ENCODE measurements around the gene SLC28A3.
"Not testable (repeated sequence)": the region's sequence is repeated elsewhere in the genome, so short reads cannot be mapped to it uniquely, and the experiment has no call there.

SLC28A3 gene, protein sequence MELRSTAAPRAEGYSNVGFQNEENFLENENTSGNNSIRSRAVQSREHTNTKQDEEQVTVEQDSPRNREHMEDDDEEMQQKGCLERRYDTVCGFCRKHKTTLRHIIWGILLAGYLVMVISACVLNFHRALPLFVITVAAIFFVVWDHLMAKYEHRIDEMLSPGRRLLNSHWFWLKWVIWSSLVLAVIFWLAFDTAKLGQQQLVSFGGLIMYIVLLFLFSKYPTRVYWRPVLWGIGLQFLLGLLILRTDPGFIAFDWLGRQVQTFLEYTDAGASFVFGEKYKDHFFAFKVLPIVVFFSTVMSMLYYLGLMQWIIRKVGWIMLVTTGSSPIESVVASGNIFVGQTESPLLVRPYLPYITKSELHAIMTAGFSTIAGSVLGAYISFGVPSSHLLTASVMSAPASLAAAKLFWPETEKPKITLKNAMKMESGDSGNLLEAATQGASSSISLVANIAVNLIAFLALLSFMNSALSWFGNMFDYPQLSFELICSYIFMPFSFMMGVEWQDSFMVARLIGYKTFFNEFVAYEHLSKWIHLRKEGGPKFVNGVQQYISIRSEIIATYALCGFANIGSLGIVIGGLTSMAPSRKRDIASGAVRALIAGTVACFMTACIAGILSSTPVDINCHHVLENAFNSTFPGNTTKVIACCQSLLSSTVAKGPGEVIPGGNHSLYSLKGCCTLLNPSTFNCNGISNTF

DNA sequence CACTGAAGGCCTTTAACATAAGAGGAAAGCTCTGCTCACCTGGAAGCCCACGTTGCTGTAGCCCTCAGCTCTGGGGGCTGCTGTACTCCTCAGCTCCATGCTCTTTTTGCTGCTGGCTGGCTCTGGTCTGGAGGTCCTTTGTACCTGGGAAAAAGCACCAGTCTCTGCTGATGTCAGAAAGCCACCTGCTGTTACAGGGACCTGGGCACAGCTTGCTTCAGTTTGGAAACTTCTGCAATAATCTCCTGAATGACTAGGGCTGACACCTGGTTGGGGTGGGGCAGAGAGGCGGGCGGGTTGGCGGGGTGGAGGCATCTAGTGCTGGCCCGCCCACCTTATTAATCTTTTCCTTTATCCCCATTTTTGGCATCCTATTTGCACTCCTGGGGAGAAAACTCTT, at the start of gene SLC28A3:
TSS of gene SLC28A3 (minus strand) at position 224 of the 400 bp plus-strand sequence. CDS start at position 99, 125 bp downstream.
- no peak for DNase-seq

DNA sequence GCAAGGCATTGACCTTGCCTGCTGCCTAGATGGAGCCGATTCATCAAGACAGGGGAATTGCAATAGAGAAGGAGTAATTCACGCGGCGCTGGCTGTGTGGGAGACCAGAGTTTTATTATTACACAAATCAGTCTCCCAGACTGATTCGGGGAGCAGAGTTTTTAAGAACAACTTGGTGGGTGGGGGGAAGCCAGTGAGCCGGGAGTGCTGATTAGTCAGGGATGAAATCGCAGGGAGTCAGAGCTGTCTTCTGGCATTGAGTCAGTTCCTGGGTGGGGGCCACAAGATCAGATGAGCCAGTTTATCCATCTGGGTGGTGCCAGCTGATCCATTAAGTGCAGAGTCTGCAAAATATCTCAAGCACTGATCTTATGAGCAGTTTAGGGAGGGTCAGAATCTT, 49.7 kb upstream of the SLC28A3 start:
- DNase-seq: not testable (repeated sequence)

DNA sequence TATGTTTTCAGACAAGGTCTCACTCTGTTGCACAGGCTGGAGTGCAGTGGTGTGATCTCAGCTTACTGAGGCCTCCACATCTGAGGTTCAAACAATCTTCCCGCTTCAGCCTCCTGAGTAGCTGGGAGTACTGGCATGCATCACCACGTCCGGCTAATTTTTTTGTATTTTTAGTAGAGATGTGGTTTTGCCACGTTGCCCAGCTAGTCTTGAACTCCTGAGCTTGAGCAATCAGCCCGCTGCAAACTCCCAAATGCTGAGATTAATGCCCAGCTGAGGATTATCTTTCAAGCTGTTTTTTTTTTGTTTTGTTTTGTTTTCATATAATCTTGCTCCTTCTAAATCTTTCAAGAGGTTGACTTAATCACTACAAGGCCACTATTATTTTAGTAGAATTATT, 47.3 kb upstream of the SLC28A3 start:
- no peak for DNase-seq

DNA sequence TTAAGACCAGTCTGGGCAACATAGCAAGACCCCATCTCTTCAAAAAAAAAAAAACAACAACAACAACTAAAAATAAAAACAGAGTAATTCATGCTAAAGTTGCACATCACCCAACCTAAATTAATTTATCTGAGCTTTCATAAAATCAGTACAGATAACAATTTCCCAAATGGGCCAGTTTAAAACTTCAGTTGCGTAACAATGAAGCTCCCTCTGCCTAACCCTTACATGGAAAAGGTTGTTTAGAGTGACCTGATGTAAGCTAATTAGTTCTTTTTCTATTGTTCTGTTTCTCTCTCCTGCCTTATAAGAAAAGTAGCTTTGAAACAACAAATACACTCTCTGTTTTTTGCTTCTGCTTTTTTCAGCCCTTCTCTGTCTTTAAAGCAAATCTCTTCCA, 46.2 kb upstream of the SLC28A3 start:
- no peak for DNase-seq

DNA sequence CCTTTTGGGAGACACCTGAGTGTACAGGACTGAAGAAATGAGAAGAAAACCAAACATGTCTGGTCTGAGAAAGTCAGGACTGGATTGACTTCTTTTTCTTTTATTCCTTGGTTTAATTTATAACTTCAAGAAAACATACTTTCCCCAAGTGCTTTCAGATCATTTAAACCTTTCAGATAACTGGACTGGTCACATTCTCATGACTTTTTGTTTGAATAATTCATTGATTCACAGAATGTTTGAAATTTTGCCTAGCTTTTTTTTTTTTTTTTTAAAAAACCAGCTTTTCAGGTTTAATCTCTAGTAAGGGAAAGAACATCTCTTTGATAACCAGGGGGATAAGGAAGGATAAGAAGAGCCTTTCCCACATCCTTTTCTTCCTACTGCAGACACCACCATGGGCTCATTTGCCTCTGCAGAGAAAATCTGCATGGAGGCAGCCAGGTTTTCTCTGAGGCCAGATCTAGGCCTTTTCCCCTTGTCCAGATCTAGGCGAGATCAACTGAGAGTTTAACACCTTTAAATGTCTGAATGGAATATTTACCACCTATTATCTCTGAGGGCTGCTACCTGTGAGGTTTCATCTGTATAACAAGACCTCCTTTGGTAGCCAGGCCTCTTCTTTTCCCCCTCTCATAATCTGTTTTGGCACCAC, 45.0 kb upstream of the SLC28A3 start:
- DNase-seq: no peak

DNA sequence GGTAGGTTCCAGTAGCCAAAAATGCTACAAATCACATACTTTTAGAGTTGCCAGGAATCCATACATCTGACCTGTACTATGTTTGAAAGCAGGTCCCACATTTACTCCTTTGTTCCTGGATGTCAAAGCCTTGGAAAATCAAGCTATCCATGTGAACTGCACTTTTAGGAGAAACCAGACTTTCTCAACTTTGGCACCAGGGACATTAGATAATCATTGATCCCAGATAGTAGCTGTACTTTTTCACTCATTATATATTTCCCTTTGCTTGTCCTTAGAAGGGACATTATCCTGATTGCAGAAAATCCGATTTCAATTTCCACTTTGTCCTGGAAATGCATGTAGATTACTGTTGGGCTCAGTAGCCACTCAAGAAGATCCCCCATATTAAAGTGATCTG, 44.1 kb upstream of the SLC28A3 start:
- no peak for DNase-seq

DNA sequence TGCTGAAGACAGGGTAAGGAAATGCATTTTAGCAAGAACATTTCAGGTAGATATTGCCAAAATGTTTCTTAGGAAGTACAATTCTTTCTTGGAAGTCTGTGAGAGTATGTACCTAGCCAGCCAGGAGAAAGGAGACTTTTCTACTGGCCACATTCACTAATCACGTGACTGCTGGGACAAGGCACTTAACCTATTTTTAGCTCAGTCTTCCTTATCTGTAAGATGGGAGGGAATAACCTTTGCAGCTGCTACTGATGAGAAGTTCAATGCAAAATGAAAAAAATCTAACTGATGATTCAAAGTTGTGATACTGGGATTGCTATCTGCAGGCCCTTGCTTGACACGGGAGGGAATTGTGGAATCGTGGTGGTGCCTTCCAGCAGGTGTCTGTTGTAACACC, 42.6 kb upstream of the SLC28A3 start:
- no peak for DNase-seq

DNA sequence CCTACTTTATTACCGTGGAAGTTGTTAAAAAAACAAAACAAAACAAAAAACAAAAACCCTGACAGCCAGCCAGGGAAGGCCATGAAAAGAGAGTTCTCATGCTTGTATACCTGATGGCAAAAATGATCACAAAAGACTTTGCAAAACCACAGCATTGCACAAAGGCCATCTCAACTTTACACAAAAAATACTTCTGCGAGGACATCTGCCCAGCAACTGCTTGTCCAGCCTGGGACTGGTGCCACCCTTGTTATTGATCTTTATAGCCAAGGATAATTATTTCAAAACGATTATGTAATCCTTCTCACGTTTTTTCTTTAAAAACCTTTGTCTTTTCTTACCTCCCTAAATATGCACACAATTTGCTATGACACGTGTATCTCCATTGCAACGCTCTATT, 42.2 kb upstream of the SLC28A3 start:
- DNase-seq: no peak

DNA sequence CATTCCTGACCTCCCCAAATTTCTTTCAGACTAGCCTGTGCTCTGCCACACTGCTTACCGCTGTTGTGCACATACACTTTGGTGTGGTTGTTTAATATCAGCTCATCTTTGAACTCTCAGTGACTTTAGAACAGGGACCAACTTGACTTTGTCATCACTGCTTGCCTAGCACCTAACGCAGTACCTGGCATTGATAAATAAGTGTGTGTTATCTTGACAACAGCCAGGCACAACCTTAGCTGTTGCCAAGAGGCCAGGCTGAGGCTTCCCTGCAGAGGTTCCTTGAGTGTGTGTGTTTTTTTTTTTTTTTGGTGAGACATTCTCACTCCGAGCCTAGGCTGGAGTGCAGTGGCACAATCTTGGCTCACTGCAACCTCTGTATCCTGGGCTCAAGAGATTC, 41.0 kb upstream of the SLC28A3 start:
- no peak for DNase-seq

DNA sequence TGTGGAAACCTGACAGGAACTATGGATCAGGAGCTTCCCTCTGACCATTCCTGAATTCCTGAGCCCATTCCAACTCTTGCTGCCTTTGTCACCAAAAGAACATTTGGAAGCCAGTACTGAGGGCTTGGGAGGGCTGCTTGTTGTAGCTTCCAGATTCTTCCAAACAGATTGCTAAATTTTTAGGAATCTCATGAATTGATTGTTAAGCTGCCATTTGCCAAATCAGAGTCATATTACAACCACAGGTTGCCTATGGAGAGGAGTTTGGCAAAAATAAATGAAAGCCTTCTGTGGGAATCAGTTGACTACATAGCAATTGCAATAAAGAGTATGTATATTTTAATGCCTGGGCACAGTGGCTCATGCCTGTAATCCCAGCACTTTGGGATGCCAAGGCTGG, 39.2 kb upstream of the SLC28A3 start:
- no peak for DNase-seq

DNA sequence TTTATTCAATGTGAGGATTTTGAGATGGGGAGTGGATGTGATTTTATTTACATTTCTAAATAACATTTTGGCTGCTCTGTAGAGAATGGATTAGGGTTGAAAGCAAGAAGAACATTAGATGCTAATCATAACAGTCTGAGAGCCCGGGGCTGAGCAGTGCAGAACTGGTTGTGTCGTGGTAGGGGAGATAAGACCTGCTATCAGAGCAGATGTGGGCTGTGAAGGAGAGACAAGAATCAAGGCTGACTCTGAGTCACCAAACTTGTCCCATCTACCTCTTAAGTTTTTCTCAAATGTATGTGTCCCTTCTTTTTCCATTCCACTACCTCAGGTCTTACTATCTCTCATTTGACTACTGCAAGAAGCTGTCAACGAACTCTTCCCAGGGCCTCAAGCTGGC, 35.4 kb upstream of the SLC28A3 start:
- no peak for DNase-seq

DNA sequence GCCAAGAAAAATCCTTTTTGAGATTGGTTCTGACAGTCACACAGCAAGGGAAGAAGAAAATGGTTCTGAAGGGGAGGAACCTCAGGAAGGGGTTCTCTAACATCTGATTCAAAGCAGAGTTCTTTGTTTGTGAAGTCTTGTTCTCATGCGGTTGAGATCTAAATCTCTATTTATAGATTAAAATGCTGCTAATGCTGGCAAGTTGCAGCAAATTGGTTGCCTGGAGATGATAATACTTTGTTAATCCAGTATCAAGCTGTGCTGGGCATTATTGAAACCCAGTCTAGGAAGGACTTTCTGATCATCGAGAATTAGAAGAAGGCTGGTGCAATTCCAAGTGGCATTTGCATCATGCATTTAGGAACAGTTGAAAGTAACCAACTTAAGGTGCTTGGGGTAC, 34.0 kb upstream of the SLC28A3 start:
- DNase-seq: no peak

DNA sequence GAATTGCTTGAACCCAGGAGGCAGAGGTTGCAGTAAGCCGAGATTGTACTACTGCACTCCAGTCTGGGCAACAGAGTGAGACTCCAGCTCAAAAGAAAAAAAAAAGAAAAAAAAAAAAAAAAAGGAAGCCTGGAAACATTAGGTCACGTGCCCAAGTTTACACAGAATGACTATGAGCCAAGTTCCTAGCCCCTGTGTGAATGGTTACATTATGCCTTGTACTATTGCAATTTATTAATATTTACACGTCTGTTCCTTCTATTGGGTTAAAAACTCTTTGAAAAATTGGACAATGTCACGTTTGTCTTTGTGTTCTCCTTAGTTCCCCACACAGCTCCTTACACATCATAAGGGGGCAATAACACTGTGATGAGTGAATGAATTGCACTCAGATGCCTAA, 33.5 kb upstream of the SLC28A3 start:
- no peak for DNase-seq

DNA sequence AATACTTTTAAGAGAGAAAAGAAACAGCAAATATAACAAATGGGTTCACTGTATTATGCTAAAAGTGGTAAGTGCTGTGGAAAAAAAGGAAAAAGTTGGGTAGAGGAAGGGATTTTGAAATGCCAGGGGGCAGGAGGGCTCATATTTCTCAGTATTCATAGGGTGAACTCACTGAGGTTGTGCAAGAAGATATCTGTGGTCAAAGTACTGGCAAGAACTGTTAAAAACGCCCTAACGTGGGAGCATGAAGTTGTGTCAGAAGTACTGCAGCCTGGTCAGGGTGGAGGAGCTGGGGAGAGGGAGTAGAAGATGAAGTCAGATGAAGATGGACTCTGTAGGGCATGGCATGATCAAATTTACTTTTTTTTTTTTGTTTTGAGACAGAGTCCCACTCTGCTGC, 31.2 kb upstream of the SLC28A3 start:
- DNase-seq: no peak

DNA sequence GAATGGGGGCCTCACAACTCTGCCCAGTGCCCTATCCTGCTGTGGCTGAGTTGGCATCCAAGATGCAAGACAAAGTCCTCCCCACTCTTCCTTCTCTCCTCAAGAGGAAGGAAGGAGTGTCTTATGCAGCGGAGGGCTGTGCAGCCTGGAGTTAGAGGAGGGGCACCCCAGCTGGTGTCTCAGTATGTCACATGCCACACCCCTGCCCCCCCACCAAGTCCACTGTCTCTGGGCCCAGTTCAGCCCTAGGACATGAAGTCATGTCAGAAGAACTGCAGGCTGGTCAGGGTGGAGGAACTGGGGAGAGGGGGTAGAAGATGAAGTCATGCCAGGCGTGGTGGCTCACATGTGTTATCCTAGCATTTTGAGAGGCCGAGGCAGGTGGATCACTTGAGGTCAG, 28.0 kb upstream of the SLC28A3 start:
- DNase-seq: no peak

DNA sequence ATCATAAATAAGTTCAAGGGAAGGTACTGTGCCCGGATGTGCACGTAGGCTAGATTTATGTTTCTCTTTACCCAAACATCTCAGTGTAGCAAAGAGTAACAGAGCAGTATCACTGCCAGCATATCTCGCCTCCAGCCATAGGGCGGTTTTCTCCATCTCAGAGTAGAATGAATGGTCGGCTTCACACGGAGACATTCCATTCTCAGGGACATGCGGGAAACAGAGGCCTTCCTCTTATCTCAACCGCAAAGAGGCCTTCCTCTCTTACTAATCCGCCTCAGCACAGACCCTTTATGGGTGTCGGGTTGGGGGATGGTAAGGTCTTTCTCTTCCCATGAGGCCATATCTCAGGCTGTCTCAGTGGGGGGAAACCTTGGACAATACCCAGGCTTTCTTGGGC, 27.2 kb upstream of the SLC28A3 start:
- not testable (repeated sequence) for DNase-seq

DNA sequence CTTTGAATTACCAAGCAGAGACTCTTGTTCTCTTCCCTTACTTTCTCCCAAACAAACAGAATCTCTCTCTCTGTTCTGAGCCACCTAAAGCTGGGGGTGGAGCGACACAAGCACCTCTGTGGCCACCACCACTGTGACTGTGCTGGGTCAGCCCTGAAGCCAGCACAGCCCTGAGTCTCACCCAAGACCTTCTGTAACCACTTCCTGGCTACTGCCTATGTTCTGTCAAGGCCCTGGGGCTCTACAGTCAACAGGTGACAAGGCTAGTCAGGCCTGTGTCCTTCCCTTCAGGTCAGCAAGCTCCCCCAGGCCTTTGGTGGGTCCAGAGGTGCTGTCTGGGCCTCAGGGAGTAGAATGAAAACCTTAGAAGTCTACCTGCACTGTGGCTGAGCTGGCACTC, 26.1 kb upstream of the SLC28A3 start:
- no peak for DNase-seq

DNA sequence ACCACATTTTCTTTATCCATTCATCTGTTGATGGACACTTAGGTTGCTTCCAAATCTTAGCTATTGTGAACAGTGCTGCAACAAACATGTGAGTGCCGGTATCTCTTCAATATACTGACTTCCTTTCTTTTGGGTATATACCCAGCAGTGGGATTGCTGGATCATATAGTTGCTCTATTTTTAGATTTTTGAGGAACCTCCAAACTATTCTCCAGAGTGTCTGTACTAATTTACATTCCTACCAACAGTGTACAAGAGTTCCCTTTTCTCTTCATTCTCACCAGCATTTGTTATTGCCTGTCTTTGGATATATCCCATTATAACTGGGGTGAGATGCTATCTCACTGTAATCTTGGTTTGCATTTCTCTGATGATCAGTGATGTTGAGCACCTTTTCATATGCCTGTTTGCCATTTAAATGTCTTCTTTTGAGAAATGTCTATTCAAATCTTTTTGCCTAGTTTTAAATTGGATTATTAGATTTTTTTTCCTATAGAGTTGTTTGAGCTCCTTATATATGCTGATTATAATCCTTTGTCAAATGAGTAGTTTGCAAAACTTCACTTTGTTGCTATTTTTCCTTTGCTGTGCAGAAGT, 24.4 kb upstream of the SLC28A3 start:
- not testable (repeated sequence) for DNase-seq

DNA sequence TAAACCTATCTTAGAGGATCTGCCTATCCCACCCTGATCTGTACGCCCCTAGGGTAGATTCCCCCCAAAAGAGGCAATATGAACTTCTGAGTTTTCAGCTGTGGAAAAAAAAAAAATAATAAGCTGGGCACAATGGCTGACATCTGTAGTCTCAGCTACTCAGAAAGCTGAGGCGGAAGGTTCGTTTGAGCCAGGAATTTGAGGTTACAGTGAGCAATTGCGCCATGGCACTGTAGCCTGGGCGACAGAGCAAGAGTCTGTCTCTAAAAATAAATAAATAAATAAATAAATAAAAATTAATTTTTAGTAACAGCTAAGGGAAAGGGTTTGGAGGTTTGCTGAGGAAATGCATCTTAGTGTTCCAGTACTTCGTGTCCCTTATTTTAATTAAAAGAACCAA, 21.1 kb upstream of the SLC28A3 start:
- no peak for DNase-seq

DNA sequence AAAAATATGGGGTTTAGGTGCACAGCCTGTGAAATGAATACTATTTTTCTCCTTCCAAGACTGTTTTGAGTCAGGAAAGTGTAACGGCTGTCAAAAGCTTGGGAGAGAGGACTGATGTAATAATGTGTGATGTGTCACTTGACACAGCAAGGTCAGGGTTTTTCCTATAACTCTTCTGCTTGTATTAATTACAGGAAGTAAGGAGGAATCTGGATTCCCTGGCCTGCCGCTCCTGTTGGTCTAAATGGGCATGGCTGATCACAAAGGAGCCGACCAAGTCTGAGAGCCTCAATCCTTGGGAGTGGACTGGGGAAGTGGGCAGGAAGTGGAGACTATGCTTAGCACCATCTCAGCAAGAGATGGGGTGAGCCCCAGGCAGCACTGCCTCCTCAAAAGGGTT, 16.7 kb upstream of the SLC28A3 start:
- DNase-seq: no peak

DNA sequence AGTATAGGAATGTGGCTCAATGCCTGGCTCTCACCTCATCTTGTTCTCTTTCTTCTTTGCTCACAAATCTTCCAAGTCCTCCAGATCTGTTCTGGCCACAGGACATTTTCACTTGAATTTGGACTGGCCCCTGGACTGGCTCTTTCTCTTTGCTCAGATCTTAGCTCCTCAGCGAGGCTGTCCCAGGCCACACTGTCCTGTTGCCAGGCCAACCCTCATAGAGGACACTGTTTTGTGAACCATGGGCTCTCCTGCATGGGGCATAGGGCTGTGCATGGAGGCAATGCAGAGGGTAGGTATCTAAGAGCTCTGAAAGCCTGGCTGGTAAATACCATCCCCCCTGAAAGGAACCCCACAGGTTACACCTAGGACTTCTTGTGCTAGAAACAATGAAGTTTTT, 13.5 kb upstream of the SLC28A3 start:
- DNase-seq: no peak

DNA sequence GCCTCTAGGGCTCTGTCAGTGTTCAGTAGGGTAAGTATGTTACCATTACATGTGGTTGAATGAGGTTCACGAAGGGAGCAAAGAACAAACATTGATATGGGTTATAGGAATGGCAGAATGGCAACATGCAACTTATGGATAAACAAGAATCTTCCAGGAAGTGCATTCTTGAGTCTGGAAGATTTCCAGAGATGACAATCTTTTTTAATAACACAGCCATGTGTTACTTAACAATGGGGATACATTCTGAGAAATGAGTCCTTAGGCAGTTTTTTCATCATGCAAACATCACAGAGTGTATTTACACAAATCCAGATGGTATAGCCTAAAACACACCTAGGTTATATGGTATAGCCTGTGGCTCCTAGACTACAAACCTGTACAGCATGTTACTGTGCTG, 9.1 kb upstream of the SLC28A3 start:
- DNase-seq: no peak

DNA sequence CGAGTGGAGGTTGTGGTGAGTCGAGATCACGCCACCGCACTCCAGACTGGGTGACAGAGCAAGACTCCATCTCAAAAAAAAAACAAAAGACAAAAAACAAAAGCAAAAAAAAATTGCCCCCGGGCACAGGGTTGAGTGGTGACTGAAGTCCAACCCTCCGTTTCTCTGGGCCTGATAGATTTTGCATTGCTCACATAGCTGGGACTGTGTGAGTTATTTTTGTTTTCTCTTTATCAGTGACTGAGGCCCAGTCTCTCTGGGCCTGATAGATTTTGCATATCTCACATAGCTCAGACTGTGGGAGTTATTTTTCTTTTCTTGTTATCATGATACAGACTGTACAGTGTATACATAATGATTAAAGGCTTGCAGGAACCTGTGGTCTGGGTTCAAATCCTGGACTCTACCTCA, 2.6 kb upstream of the SLC28A3 start:
- no peak for DNase-seq

DNA sequence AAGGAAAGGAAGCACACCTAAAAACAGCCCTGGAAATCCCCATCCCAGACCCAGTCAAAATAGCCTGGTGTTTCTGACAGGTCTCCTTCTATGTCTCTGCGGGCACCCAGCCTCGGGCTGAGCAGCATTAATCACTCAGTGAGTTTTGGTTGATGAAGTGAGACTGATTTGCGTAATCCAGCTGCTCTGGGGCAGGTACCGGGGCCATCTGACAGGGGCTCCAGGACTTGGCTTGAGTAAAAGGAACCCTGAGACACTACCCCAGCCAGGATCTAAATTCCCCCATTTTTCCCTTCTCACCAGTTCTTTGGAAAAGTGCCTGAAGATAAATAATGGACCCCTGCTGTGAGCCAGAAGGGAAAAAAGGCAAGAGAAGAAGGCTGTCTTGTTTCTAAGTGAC, 596 bp downstream of the SLC28A3 start:
- DNase-seq: no peak
